Caki2 (cell line): ENCODE results near the gene PGM3. TPM values are rescaled to one million over a fixed set of nuclear protein-coding genes. Genes with fewer than 3 reads are reported as not detected.
A peak's percentile ranks its signal among the peaks of the same experiment; 100 is the strongest.
"Not testable (repeated sequence)": the region's sequence is repeated elsewhere in the genome, so short reads cannot be mapped to it uniquely, and the experiment has no call there.

Experiments used
- DNase-seq: peaks from one replicate; pipeline ENCODE4 v3.0.0-alpha.2; 2015; ENCODE audit warnings: low read depth
- in situ Hi-C: cut with HindIII; loops from 2 replicates; pipeline ENCODE4 v1.10.0; 2016; ENCODE audit warnings: low sequenced_read_pairs, low pct_unique_long_range_greater_than_20kb, mixed read lengths
- total RNA-seq: library from RNA; depleted of rRNA; stranded (reverse); fragments of >200 nt; shearing (Covaris generic); gene quantifications from 2 replicates; pipeline ENCODE4 v1.2.3, GENCODE V29; 2014; ENCODE audit warnings: low replicate concordance; rRNA removed

The PGM3 gene
- total RNA-seq = 49.0 and 64.9 TPM in 2 replicates

GRCh38 chr6:83192871-83193746 is at the start of gene PGM3, which contains the start of gene RWDD2A:
TSS of gene PGM3 (minus strand) at chr6:83193265. CDS start at chr6:83191012, 2,253 bp downstream.
TSS of gene RWDD2A (plus strand) at chr6:83193357. CDS start at chr6:83194452, 1,095 bp downstream.
- DNase-seq = peak; percentile 83
- in situ Hi-C loops = no loop called here

DNA sequence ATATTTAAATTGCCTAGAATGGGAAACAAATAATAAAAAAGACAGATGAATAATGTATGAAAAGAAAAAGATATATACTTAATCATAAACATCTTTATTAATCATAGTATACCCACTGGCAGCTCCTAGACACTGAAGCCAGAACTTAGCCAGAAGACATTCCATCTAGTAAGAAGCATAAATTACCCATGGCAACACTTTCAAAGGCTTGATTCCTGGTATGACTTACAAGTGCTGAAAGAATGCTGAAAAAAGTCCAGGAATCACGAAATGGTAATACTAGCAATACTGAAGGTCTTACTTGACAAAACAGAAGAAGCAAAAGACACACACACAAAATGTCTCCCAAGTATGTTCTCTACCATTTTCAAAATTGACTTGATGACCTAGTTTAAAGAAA is 38.1 kb upstream of the PGM3 start:
- in situ Hi-C loops = no loop called here

DNA sequence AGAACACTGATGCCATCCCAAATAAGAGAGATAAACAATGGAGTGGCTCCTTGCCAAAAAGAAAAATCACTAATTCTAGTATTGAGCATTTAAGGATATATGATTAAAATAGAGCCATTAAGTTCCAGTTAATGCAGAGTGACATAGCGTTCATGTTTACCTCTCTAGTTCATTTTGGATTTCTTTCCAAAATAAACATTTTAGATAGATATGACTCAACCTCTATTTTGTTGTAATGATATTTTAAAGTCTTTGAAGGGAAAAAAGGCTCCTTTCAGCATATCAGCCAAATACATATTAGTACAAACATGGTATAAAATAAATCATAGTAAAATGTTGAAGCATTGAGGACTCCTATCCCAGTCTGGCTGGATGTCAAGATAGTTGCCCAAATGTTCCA is 33.5 kb upstream of the PGM3 start:
- in situ Hi-C loops = no loop called here

More for the DNA sequence above, 38.1 kb upstream of the PGM3 start:
- DNase-seq = no peak

DNA sequence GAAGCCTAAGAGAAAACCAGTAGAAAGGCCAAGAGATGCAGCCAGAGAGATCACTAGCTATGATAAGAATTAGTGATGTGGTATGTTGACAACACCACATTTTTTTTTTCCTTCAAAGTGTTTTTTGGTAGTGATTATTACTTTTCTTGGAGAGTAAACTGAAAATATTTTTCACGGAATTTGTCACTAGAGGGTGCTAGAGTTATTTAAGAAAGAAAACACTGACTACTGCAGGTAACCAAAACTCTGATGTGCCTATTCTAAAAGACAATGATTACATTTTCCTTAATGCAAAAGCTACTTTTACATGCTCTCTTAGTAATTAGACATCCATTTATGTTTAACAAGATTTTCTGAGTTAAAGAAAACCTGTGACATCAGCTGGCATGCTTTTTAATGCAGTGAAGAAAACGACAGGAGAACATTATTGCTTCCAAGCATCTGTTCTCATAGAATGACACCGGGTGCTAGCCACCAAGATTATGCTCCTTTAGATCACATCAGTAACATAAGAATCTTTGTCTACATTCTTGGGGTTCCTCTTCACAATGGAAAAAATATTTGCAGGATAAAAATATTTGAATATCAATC is 28.9 kb upstream of the PGM3 start:
- in situ Hi-C loops = no loop called here
- DNase-seq = peak; percentile 44

More for the DNA sequence above, 33.5 kb upstream of the PGM3 start:
- no peak for DNase-seq

DNA sequence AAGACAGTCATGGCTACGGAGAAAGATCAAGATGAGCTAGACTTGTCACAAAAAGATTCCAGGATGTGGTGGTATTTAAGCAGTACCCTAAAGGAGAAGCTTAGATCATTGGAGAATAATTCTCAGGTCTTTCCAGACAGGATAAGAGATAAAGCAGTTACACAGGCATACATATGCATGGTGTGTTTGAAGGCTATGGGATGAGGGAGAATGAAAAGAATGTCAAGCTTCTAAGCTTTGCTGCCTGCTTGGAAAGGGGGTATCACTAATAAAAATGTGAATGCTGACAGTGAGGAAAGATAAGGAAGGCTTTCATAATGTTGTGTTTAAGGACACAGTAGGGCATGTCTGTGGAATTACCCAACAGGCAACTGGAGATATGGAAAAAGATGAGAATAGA is 28.2 kb upstream of the PGM3 start:
- in situ Hi-C loops = no loop called here
- no peak for DNase-seq

DNA sequence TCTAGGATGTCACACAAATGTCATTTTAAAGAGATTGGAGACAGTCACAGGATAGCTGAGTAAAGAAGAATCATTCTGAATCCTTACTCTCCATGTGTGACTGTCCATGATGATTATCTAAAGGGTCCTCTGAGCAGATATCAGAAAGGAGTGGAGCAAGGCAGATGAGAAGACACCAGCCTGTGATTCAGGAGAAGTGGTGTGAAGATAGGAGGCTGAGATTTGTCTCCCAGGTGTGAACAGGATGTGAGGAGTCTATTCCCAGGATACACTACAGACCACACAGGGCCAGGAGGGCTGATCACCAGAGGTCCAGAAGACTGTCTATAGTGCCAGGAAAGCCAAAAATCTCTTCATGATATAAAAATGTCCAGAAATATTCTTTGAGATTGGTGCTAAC is 27.1 kb upstream of the PGM3 start:
- in situ Hi-C loops = no loop called here
- DNase-seq = no peak

GRCh38 chr6:83218646-83219045 is 25.6 kb upstream of the PGM3 start:
- DNase-seq = no peak
- in situ Hi-C loops = no loop called here

DNA sequence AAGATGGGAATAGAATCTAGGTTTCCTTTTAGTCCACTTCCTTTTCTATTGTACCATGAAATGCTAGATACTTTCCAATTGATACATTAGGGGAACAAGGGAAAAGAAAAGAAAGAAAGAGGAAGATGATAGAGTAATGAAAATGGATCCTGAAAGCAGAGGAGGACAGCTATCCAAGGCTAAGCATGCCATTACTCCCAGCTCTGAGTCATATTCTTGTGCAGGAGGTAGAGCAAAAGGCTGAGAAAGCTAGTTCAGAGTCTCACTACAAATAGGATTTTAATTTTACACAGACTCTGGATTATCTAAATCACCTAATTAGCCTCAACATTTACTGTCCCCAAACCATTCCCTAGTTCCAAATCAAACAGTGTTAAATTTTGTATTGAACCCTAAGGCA is 23.7 kb upstream of the PGM3 start:
- in situ Hi-C loops = no loop called here
- no peak for DNase-seq

DNA sequence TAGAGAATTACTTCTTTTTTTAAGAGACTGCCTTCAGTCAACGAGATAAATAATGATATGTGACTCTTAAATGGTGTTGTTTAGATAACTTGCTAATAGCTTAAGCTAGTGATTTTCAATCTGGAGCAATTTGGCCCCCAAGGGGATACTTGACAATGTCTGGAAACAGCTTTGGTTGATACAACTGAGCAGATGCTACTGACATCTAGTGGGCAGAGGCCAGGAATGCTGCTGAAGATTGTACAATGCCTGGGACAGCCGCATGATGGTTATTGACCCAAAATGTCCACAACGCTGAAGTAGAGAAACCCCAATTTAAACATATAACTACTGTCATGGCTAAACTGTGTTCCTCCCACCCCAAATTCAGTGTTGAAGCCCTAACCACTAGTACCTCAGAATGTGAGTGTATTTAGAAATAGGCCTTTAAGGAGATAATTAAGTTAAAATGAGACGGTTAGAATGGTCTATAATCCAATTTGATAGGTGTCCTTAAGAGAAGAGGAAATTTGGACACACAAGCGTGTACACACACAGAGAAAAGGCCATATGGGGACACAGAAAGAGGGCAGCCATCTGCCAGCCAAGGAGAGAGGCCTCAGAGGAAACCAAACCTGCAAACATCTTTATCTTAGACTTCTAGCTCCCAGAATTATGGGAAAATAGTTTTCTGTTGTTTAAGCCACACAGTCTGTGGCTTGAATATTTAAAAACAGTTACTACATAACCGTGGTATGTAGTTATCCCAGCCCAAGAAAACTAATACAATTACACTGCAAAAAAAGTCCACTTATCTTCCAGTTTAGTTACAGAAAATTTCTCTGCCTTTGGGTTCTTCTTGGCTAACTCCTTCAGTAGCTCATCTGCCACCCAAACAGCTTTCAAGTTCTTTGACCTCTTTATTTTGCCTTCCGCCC is 22.3 kb upstream of the PGM3 start:
- in situ Hi-C loops = no loop called here
- DNase-seq = peak; percentile 34

- no peak for DNase-seq
- in situ Hi-C loops = no loop called here
These were observed 9.0 kb upstream of the PGM3 start for GRCh38 chr6:83202031-83202430.

- in situ Hi-C loops = no loop called here
- peak; percentile 62 for DNase-seq
These were observed 6.8 kb upstream of the PGM3 start for GRCh38 chr6:83199863-83200225.

GRCh38 chr6:83199173-83199862 is 6.3 kb upstream of the PGM3 start:
- in situ Hi-C loops = no loop called here
- DNase-seq = peak; percentile 8

DNA sequence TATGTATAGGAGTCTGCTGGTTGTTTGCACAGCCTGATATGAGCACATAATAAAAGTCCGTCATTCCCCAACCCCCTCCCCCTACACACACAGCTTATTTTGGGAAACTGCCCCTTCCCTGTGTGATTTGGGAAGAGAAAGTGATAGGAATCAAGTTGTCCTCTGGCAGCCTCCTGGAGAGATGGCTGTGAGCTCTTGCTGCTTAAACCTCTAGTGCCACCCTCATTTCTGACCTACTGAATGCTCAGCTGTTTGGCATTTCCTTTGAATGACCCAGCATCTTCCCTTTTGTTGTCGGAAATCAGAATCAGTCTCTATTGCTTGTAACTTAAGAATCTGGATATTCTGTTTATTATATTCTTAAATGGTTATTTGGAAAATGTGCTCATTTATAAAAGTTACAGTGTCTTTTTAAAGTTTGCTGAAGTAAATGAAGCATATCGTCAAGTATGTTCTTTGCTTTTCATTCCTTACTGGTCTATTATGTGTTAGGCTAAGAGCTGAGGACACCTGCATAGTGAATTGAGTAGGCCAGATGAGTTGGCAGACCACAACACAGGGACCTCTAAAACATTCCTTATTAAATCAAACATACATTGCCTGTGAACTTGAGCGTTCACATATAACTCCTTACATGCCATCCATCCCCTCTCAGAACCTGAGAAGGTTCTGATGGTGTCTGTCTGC is 5.6 kb upstream of the PGM3 start:
- DNase-seq = no peak
- in situ Hi-C loops = no loop called here

- in situ Hi-C loops = no loop called here
- peak; percentile 34 for DNase-seq
These were observed 892 bp upstream of the PGM3 start for GRCh38 chr6:83193747-83194566.

DNA sequence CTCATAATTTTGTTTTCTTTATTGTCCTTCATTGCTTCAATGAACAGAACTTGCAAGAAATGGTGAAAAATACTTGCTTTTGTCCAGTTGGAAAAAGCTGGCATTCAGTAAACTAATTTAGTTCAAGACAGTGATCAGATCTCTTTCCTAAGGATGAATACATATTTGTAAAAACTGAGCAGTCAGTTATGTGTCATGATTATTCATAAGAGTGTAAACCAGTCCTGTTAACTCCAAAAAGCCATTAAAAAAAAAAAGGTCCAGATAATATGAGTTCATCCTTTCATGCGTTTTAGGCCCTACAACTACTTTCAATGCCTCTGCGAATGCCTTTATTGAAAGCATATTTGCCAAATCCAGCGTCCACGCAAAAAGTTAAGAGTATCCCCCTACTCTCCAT is 609 bp downstream of the PGM3 start:
- in situ Hi-C loops = no loop called here
- no peak for DNase-seq

DNA sequence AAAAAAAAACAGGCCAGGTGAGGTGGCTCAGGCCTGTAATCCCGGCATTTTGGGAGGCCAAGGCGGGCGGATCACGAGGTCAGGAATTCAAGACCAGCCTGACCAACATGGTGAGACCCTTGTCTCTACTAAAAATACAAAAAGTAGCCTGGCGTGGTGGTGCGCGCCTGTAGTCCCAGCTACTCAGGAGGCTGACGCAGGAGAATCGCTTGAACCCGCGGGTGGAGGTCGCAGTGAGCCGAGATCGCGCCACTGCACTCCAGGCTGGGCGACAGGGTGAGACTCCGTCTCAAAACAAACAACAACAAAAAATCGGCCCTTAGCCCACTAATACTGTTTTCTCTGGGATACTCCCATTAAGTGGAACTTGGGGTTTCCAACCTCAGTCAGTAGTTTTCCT is 1.1 kb downstream of the PGM3 start:
- in situ Hi-C loops, DNase-seq: not testable (repeated sequence)

- in situ Hi-C loops = no loop called here
- no peak for DNase-seq
These were observed 2.4 kb downstream of the PGM3 start for GRCh38 chr6:83190626-83191025.
